SH-SY5Y (cell line): ENCODE results near the gene EPHA2.

ENCODE experiments used
- GATA2 ChIP-seq: IDR thresholded peaks from 2 replicates; pipeline ENCODE4 v1.6.1; 2011; ENCODE audit warnings: mild to moderate bottlenecking, low read depth, low read length
- GATA3 ChIP-seq: IDR thresholded peaks from 2 replicates; pipeline ENCODE4 v1.6.1; 2011; ENCODE audit warnings: low read depth, mild to moderate bottlenecking, low read length, moderate library complexity

GRCh38 chr1:16145662-16146278, 10.1 kb downstream of the EPHA2 start:
- TF ChIP-seq GATA3 (no peak), GATA2 (no peak)
